Stimulated activated CD4-positive, alpha-beta T cell treated with anti-CD3 and anti-CD28 coated beads, Interleukin-1b, Interleukin-23, amount 100 ng/mL, for 1 hour (primary cell): Measurements from ENCODE around the gene POU2AF1.
"Not testable (repeated sequence)": the region's sequence is repeated elsewhere in the genome, so short reads cannot be mapped to it uniquely, and the experiment has no call there.

Source experiments
- DNase-seq, 2 donors: peaks; one replicate each; pipeline ENCODE4 v3.0.0-alpha.2; 2020; ENCODE audit warnings: low read depth in 2 of 2

POU2AF1 gene

DNA sequence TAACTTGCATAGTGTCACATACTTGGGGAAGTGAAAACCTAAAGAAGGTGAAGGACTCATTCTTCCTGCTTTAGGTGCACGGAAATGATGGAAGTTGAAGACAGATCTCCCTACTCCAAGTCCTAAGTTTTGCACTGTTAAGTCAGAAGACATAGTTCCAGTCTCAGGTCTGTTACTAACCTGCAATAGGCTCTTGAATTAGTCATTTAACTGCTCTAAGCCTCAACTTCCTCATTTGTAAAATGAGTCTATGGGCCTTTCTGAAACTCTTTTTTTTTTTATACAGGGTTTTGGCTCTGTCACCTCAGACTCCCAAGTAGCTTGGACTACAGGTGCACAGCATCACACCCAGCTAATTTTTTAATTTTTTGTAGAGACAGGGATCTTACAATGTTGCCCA, 30.8 kb upstream of the POU2AF1 start:
- DNase-seq = no peak

DNA sequence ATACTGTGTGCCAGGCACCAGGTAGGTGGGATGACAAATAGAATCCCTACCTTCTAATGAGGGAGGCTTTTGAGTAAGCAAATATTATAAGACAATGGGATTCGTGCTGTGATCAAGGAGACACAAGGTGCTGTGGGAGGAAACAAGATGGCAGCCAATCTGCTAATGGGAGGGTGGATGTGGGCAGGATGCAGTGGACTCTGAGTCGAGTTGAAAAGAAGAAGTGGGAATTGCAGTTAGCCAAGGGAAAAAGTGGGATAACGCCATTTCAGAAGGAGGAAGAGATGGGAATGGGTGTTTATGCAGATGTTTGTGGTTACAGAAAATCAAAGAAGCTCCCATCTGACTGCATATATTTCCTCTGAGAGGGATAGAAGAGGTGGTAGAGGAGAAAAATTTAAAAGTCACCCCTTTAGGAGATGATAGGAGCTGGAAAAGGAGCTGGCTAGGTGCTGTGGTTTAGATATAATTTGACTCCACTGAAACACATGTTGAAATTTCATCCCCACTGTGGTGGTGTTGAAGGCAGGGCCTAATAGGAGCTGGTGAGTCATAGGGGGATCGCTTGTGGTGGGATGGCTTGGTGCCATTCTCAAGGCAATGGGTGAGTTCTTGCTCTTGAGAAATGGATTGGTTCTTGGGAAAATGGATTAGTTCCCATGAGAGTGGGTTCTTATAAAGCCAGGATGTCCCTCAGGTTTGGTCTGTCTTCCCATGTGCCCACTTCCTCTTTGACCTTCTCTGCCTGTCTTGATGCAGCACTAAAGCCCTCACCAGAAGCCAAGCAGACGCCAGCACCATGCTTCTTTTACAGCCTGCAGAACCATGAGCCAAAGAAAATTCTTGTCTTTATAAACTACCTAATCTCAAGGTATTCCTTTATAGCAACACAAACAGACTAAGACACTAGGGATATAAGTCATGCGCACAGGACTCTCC, 30.0 kb upstream of the POU2AF1 start:
- DNase-seq = no peak

GRCh38 chr11:111407652-111408051, 28.6 kb upstream of the POU2AF1 start:
- DNase-seq = no peak

GRCh38 chr11:111406589-111406988, 27.5 kb upstream of the POU2AF1 start:
- no peak for DNase-seq

- no peak for DNase-seq
Measured at GRCh38 chr11:111406091-111406490, 27.0 kb upstream of the POU2AF1 start.

GRCh38 chr11:111405551-111405950, 26.5 kb upstream of the POU2AF1 start:
- no peak for DNase-seq

DNA sequence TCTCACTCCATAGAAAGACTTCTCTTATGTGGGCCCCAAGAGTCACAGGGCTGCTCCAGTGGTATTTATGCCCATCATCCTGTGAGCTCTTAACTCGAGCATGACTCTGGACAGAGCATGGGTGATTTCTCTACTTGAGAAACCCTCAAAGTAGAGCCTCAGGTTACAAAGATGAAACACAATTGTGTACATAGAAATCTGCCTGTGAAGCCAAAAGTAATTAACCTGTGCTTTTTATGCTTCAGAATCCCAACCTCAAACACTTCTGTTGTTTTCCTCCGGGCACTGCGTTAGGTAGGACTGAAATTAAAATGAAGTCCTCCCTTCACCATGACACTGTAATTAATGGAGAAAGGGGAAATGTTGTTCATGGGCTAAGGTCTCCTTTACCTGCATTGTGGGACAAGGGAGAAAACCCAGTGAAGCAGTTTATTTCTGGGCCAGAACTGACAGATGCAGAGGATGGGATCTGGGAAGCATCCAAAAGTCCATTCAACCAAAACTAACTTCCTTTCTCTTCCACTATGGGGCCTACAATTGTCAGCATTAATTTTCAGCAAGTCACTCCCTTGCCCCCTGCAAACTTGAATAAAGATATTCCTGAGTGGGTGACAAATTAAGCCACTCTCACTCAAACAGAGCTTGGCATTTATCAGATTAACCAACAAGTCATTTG, 24.1 kb upstream of the POU2AF1 start:
- no peak for DNase-seq

GRCh38 chr11:111402411-111402810, 23.3 kb upstream of the POU2AF1 start:
- DNase-seq = no peak

DNA sequence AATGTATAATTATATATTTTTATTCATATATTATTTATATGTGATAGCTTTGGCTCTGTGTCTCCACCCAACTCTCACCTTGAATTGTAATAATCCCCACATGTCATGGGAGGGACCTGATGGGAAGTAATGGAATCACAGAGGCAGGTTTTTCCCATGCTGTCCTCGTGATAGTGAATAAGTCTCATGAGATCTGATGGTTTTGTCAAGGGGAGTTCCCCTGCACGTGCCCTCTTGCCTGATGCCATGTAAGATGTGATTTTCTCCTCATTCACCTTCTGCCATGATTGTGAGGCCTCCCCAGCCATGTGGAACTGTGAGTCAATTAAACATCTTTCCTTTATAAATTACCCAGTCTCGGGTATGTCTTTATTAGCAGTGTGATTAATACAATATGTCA, 22.9 kb upstream of the POU2AF1 start:
- DNase-seq = not testable (repeated sequence)

- no peak for DNase-seq
Measured at GRCh38 chr11:111400595-111400994, 21.5 kb upstream of the POU2AF1 start.

GRCh38 chr11:111399187-111400031, 20.3 kb upstream of the POU2AF1 start:
- no peak for DNase-seq

GRCh38 chr11:111397034-111397433, 18.0 kb upstream of the POU2AF1 start:
- DNase-seq = no peak

- no peak for DNase-seq
Measured at GRCh38 chr11:111395749-111396148, 16.7 kb upstream of the POU2AF1 start.

DNA sequence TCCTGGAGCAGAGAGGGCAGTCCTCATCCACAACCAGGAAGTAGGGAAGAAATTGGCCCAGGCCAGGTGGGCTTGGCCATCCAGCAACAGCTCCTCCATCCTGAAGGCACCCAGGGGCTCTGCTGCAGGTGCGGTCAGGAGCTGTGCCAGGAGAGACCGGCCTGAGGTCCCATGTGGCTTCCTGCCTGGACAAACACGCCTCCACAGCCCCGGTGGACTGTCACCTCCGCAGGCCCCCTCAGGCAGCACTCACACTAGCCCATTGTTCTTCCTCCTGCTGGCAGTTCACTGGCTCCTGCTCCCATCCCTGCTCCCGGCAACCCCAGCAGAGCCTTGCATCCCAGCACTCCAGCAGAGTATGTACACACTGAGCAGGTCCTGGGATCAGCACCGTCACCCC, 16.0 kb upstream of the POU2AF1 start:
- no peak for DNase-seq

GRCh38 chr11:111394147-111394546, 15.1 kb upstream of the POU2AF1 start:
- DNase-seq = not testable (repeated sequence)

DNA sequence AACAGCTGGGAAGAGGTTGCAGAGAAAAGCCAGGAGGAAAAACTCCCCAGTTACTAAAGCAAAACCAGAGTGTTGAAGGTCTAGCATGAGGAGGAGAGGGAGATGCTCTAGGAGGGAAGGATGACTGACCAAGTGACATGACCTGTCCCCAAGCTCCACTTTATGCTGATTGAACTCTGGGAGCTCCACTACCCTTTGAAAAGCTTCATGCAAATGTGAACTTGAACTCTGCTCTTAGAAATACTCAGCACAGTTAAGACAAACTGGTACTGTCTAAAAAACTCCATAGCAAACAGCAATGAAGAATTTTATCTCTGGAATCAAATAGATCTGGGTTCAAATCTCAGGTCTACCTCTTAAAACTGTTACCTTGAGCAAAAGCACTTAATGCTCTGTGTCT, 14.5 kb upstream of the POU2AF1 start:
- no peak for DNase-seq

DNA sequence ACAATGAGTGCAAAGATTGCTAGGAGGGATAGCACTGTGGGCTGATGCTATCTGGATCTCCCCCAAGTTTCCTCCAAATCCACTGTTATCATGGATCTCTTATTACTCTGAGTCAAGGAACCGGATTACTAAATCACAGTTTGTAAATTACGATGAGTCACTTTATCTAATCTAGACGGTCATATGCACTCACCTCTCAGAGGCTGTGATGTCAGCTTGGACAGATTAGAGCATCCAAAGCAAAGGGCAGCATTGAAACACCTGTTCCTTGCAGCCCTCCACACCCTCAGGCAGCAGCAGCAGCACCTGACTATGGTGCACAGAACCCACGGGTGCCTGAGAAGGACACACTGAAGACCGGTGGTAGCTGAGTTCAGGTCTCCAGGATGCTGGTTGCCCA, 14.0 kb upstream of the POU2AF1 start:
- no peak for DNase-seq

DNA sequence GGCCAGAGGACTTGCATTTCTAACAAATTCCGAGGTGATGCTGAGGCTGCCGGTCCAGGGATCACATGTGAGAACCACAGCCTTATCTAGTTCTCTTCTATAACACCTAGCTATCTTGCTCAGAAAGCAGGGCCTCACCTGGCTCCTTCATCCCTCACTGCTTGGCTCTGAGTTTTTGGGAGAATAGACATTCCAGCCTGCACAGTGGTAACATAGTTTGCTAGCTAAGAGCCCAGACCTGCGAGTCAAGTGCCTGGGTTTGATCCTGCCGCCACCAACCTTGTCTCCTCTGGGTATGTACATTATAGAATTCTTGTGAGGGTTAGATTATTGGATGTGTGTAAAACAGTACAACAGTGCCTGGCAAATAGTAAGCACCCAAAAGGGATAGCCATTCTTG, 13.5 kb upstream of the POU2AF1 start:
- DNase-seq = no peak

- no peak for DNase-seq
Measured at GRCh38 chr11:111391328-111392124, 12.5 kb upstream of the POU2AF1 start.

DNA sequence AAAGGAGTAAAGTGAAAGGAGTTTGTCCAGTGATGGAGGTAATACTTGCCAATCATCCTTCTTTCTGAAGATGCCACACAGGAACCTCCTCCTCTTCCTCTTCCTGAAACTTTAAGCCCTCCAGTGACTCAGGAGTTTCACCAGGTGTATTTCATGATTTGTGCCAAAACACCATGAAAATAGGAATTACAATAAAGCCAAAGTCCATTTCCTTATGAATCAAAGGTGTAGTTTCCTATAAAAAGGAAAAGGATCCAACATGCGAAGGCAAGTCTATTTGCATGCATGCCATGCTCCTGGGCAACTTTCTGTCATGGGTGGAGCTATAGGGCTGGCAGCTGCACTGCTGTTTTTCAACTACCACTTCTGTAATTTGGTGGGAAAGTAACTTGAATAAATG, 9.8 kb upstream of the POU2AF1 start:
- no peak for DNase-seq

GRCh38 chr11:111388420-111388819, 9.3 kb upstream of the POU2AF1 start:
- no peak for DNase-seq
